IMR-90 (cell line): ENCODE results near the gene USP32. TPM values are rescaled to one million over a fixed set of nuclear protein-coding genes. Genes with fewer than 3 reads are reported as not detected.

Experiments
- ATAC-seq: fragments of 200-7000 bp; cut with Tn5 transposase; 2 replicates; pipeline ENCODE4 v1.9.1; 2020; ENCODE audit warnings: low read depth, mild to moderate bottlenecking, moderate library complexity
- BruUV-seq: library from RNA; stranded (reverse); fragments of 400-500 nt; replicated peaks from 2 replicates; lab custom pipeline; 2021; lab: Mats Ljungman, UMichigan
- CTCF ChIA-PET: fragments of 300-600 bp; formaldehyde crosslinking; extraction: SDS; loops from one replicate; lab custom pipeline; 2021; ENCODE audit warnings: antibody characterized with exemption; lab: Yijun Ruan, JAX
- POLR2A ChIA-PET: fragments of 300-600 bp; sonication (Branson Sonifier 250); formaldehyde crosslinking; loops from one replicate; lab custom pipeline; 2022; ENCODE audit warnings: antibody characterized with exemption; ENCODE audit not compliant: unreplicated experiment; lab: Charles Lee
- DNase-seq: peaks from one replicate; pipeline ENCODE4 v3.0.0; 2013
- H2AFZ ChIP-seq: replicated peaks from 2 replicates; pipeline ENCODE3; 2013; ENCODE audit warnings: low read length, mild to moderate bottlenecking; ENCODE audit not compliant: poor library complexity
- H2AK5ac ChIP-seq: 2 replicates; pipeline ENCODE4 v1.6.1; 2013; ENCODE audit warnings: low read depth, low read length, inconsistent platforms
- H2AK9ac ChIP-seq: replicated peaks from 2 replicates; pipeline ENCODE3; 2013; ENCODE audit warnings: mild to moderate bottlenecking, low read depth, low read length, moderate library complexity; ENCODE audit not compliant: poor library complexity
- H2BK120ac ChIP-seq: 2 replicates; pipeline ENCODE4 v1.6.1; 2013; ENCODE audit warnings: low read depth, low read length, inconsistent platforms
- H2BK15ac ChIP-seq: 3 replicates; pipeline ENCODE4 v1.6.1; 2013; ENCODE audit warnings: low read depth, low read length, inconsistent platforms
- H2BK20ac ChIP-seq: 2 replicates; pipeline ENCODE4 v1.6.1; 2013; ENCODE audit warnings: low read depth, mild to moderate bottlenecking, inconsistent platforms, low read length, moderate library complexity
- H2BK5ac ChIP-seq: 2 replicates; pipeline ENCODE4 v1.6.1; 2013; ENCODE audit warnings: mild to moderate bottlenecking, low read depth, low read length, inconsistent platforms; ENCODE audit not compliant: poor library complexity, severe bottlenecking
- H3K14ac ChIP-seq: replicated peaks from 2 replicates; pipeline ENCODE4 v1.6.1; 2013; ENCODE audit warnings: low read depth, low read length, inconsistent platforms
- H3K18ac ChIP-seq: 2 replicates; pipeline ENCODE4 v1.6.1; 2013; ENCODE audit warnings: low read depth, low read length, control low read depth
- H3K23ac ChIP-seq: 2 replicates; pipeline ENCODE4 v1.6.1; 2013; ENCODE audit warnings: low read depth, low read length, inconsistent platforms
- H3K27ac ChIP-seq: 2 replicates; pipeline ENCODE4 v1.5.1; 2013; ENCODE audit warnings: mild to moderate bottlenecking, control low read depth, low read length; ENCODE audit not compliant: insufficient read depth
- H3K27me3 ChIP-seq: 2 replicates; pipeline ENCODE4 v1.6.1; 2013; ENCODE audit warnings: low read length; ENCODE audit not compliant: control insufficient read depth, insufficient read depth
- H3K36me3 ChIP-seq: 2 replicates; pipeline ENCODE4 v1.6.1; 2013; ENCODE audit warnings: low read length, mixed read lengths; ENCODE audit not compliant: control insufficient read depth, insufficient read depth
- H3K4ac ChIP-seq: 2 replicates; pipeline ENCODE4 v1.6.1; 2013; ENCODE audit warnings: low read depth, low read length, inconsistent platforms
- H3K4me1 ChIP-seq: 2 replicates; pipeline ENCODE4 v1.6.1; 2013; ENCODE audit warnings: low read length, mixed read lengths; ENCODE audit not compliant: control insufficient read depth, insufficient read depth
- H3K4me2 ChIP-seq: 2 replicates; pipeline ENCODE4 v1.6.1; 2013; ENCODE audit warnings: low read depth, mild to moderate bottlenecking, control low read depth, low read length, moderate library complexity
- H3K4me3 ChIP-seq: 2 replicates; pipeline ENCODE4 v1.5.1; 2013; ENCODE audit warnings: low read depth, mild to moderate bottlenecking, control low read depth, low read length, moderate library complexity; ENCODE audit not compliant: insufficient read depth
- H3K56ac ChIP-seq: 2 replicates; pipeline ENCODE4 v1.6.1; 2013; ENCODE audit warnings: low read length, inconsistent platforms; ENCODE audit not compliant: insufficient read depth; ENCODE audit errors: extremely low read depth
- H3K79me1 ChIP-seq, 2 experiments: 2 replicates each; pipeline ENCODE4 v1.6.1; 2013; ENCODE audit warnings: low read length in 2 of 2, inconsistent platforms in 1 of 2, low read depth in 1 of 2
- H3K9ac ChIP-seq: 2 replicates; pipeline ENCODE4 v1.6.1; 2013; ENCODE audit warnings: low read depth, low read length, control low read depth
- H3K9me1 ChIP-seq: 2 replicates; pipeline ENCODE4 v1.6.1; 2013; ENCODE audit warnings: low read length, inconsistent platforms; ENCODE audit not compliant: insufficient read depth
- H3K9me3 ChIP-seq: 2 replicates; pipeline ENCODE4 v1.6.1; 2013; ENCODE audit warnings: low read length; ENCODE audit not compliant: control insufficient read depth, insufficient read depth
- H4K20me1 ChIP-seq: 2 replicates; pipeline ENCODE4 v1.6.1; 2013; ENCODE audit warnings: low read length, inconsistent platforms; ENCODE audit not compliant: insufficient read depth
- H4K5ac ChIP-seq: 2 replicates; pipeline ENCODE4 v1.6.1; 2013; ENCODE audit warnings: mild to moderate bottlenecking, low read depth, low read length, control low read depth
- H4K8ac ChIP-seq, 2 experiments: 2 replicates each; pipeline ENCODE4 v1.6.1; 2013; ENCODE audit warnings: low read depth in 2 of 2, low read length in 2 of 2, control low read depth in 1 of 2, inconsistent platforms in 1 of 2
- H4K91ac ChIP-seq: 2 replicates; pipeline ENCODE4 v1.6.1; 2013; ENCODE audit warnings: low read depth, low read length, inconsistent platforms; ENCODE audit not compliant: insufficient read depth
- CHD1 ChIP-seq: IDR thresholded peaks from 2 replicates; pipeline ENCODE4 v1.6.1; 2012; ENCODE audit warnings: low read depth, low read length, improper control_type of control experiment
- RCOR1 ChIP-seq: IDR thresholded peaks from 2 replicates; pipeline ENCODE4 v1.6.1; 2012; ENCODE audit warnings: mild to moderate bottlenecking, low read length, improper control_type of control experiment; ENCODE audit not compliant: insufficient replicate concordance
- RFX5 ChIP-seq: IDR thresholded peaks from 2 replicates; pipeline ENCODE4 v1.8.0; 2012; ENCODE audit warnings: low read depth, mild to moderate bottlenecking, low read length, moderate library complexity
- WGBS, 2 experiments: methylation state at CpG; one replicate each; pipeline versions ENCODE4 v1.1.5 to v1.1.7; 2013; ENCODE audit warnings: missing lambda C conversion rate in 2 of 2; ENCODE audit not compliant: insufficient read length in 1 of 2; ENCODE audit errors: extremely low coverage in 2 of 2; 5-methylcytosine and 5-hydroxymethylcytosine counted together
- dilution Hi-C: fragments of 300-500 bp; cut with HindIII; formaldehyde crosslinking; loops from one replicate; pipeline ENCODE4 v1.14.3; 2018; ENCODE audit warnings: low sequenced_read_pairs; ENCODE audit not compliant: unreplicated experiment
- in situ Hi-C: fragments of 300-500 bp; cut with MboI; formaldehyde crosslinking; loops from 3 replicates; pipeline ENCODE4 v1.14.3; 2019; ENCODE audit warnings: low sequenced_read_pairs, inconsistent platforms, mixed read lengths
- intact Hi-C: fragments of 100-400 bp; cut with micrococcal nuclease; formaldehyde crosslinking; loops from 2 replicates; pipeline ENCODE4 v1.10.0; 2022
- polyA plus RNA-seq, 3 experiments: library from polyadenylated mRNA; depleted of rRNA; stranded (reverse); fragments of >200 nt; gene quantifications; 2 replicates each; pipeline ENCODE4 v1.2.3, GENCODE V29; 2012; ENCODE audit warnings: low replicate concordance in 1 of 3
- total RNA-seq: library from RNA; depleted of rRNA; stranded (reverse); fragments of >200 nt; gene quantifications from 2 replicates; pipeline ENCODE4 v1.2.3, GENCODE V29; 2012

The USP32 gene
- total and polyA plus RNA-seq, 2 of the 4 experiments (the other 2 are of a cell fraction), result 16.8 to 46.8 TPM

DNA sequence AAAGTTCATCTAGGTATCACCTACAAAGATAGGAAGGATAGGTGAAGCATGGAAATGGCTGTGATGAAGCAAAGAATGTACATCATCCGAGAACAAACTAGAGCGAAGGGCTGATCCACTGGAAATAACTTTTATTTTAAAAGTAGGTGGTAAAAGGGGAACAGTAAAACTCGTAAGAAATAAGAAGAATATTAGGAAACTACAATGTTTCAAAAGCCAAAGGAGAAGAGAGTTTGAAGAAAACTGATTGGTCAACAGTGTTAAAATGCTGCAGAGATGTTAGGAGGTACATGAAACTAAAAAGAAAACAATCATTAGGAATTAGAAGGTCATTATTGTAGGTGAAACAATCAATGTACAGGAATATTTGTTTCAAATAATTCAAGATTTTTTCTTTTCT lies 108.1 kb downstream of the USP32 start:
- Histone ChIP-seq H3K27ac (no peak overlapping the region), H3K18ac (no peak overlapping the region), H2BK15ac (no peak overlapping the region), H3K14ac (no peak overlapping the region), H2AFZ (no peak overlapping the region), H4K8ac (no peak overlapping the region), H2AK9ac (no peak overlapping the region), H2BK120ac (no peak overlapping the region), H3K4me1 (no peaks in the 10 kb centered on the region), H3K36me3 (peaks cover 10% of the 10 kb centered on the region), H4K91ac (no peak overlapping the region), H3K79me1 (peaks cover 11 to 23% of the 10 kb centered on the region in 2 experiments; a peak in 3 of 4 replicates), H3K9me1 (no peaks in the 10 kb centered on the region), H3K27me3 (no peaks in the 10 kb centered on the region), H3K4me3 (no peak overlapping the region), H4K20me1 (peaks cover 3% of the 10 kb centered on the region; the same call in 1 of the 2 replicates), H3K9me3 (no peaks in the 10 kb centered on the region), H3K9ac (no peak overlapping the region), H2AK5ac (no peak overlapping the region), H3K4me2 (no peak overlapping the region), H2BK20ac (no peak overlapping the region), H2BK5ac (no peak overlapping the region), H3K56ac (no peak overlapping the region), H4K5ac (no peak overlapping the region), H3K23ac (no peak overlapping the region), H3K4ac (no peak overlapping the region)
- TF ChIP-seq RCOR1 (no peak), CHD1 (no peak), RFX5 (no peak)
- ChIA-PET CTCF (no interaction called here), POLR2A (no interaction called here)
- ATAC-seq, result no peak
- in situ Hi-C loops (no loop called here), dilution Hi-C loops (no loop called here), intact Hi-C loops (no loop called here)
- DNase-seq, result no peak
- BruUV-seq, result no TSS peak
- WGBS, 2 experiments, result 100% methylated on average over 1 of the region's 3 CpGs; no CpG with 5 or more reads in 1 of the 2 experiments
